A673 (cell line): ENCODE data around the gene VAV1.

Experiments used
- CTCF ChIP-seq: fragments of 300-800, 200-600 bp; sonication (generic); conservative IDR thresholded peaks from 2 replicates; pipeline ENCODE4 v1.5.1; 2017; ENCODE audit warnings: low read depth, mild to moderate bottlenecking, antibody characterized with exemption, low read length, moderate library complexity, mixed read lengths
- EZH2 ChIP-seq: fragments of 200-600 bp; sonication (generic); IDR thresholded peaks from 2 replicates; pipeline ENCODE4 v1.6.1; 2017; ENCODE audit warnings: borderline replicate concordance, low read depth, mild to moderate bottlenecking, mixed read lengths, antibody characterized with exemption, low read length; ENCODE audit not compliant: poor library complexity, severe bottlenecking

- TF ChIP-seq CTCF (no peak), EZH2 (no peak)
Measured at GRCh38 chr19:6876748-6877147, 104.2 kb downstream of the VAV1 start.
